RCC 7860 (cell line): ENCODE data around the gene PAX6.
"Not testable (repeated sequence)": the region's sequence is repeated elsewhere in the genome, so short reads cannot be mapped to it uniquely, and the experiment has no call there.

Experiments
- DNase-seq: peaks from one replicate; pipeline ENCODE4 v3.0.0-alpha.2; 2015; ENCODE audit warnings: low spot score
- FAIRE-seq: peaks from 2 replicates; lab custom pipeline; 2012; peaks lifted over from hg19 to GRCh38; lab: Jason Lieb, UNC

Gene PAX6

GRCh38 chr11:31779374-31779791 lies 31.7 kb downstream of the PAX6 start:
- no peak for DNase-seq
- FAIRE-seq: no peak

- FAIRE-seq: no peak
- no peak for DNase-seq
These were observed 38.7 kb downstream of the PAX6 start for GRCh38 chr11:31772412-31772811.

- DNase-seq (no peak), FAIRE-seq (no peak)
These were observed 41.0 kb downstream of the PAX6 start for GRCh38 chr11:31770011-31770700.

- FAIRE-seq: no peak
- DNase-seq: no peak
These were observed 42.1 kb downstream of the PAX6 start for GRCh38 chr11:31768749-31769640.

- no peak for DNase-seq
These were observed 43.4 kb downstream of the PAX6 start for GRCh38 chr11:31767685-31768084.

GRCh38 chr11:31767066-31767465 lies 44.1 kb downstream of the PAX6 start:
- FAIRE-seq: no peak
- no peak for DNase-seq

More at GRCh38 chr11:31767685-31768084, 43.4 kb downstream of the PAX6 start:
- no peak for FAIRE-seq

GRCh38 chr11:31764766-31765165 lies 46.4 kb downstream of the PAX6 start:
- FAIRE-seq: no peak
- no peak for DNase-seq

GRCh38 chr11:31764261-31764660 lies 46.9 kb downstream of the PAX6 start:
- no peak for DNase-seq

GRCh38 chr11:31763296-31763695 lies 47.8 kb downstream of the PAX6 start:
- DNase-seq: no peak
- FAIRE-seq: no peak

More at GRCh38 chr11:31764261-31764660, 46.9 kb downstream of the PAX6 start:
- FAIRE-seq: no peak

GRCh38 chr11:31761636-31762035 lies 49.5 kb downstream of the PAX6 start:
- no peak for FAIRE-seq
- DNase-seq: no peak

GRCh38 chr11:31757260-31757835 lies 53.8 kb downstream of the PAX6 start:
- DNase-seq (no peak), FAIRE-seq (no peak)

GRCh38 chr11:31747581-31747980 lies 63.5 kb downstream of the PAX6 start:
- FAIRE-seq (no peak), DNase-seq (no peak)

- FAIRE-seq, DNase-seq: not testable (repeated sequence)
These were observed 70.3 kb downstream of the PAX6 start for GRCh38 chr11:31740731-31741368.

GRCh38 chr11:31740131-31740530 lies 71.0 kb downstream of the PAX6 start:
- no peak for DNase-seq
- no peak for FAIRE-seq
